ENCODE measurements around the gene UHRF2. TPM values are rescaled to one million over a fixed set of nuclear protein-coding genes. Genes with fewer than 3 reads are reported as not detected.

Gene UHRF2
- total RNA-seq, 4 donors from 2014 or later = 34.1 to 56.3 (median 46.6) TPM

- Histone ChIP-seq H3K27ac (no peak overlapping the region), H3K9me3 (no peaks in the 10 kb centered on the region), H3K4me1 (no peaks in the 10 kb centered on the region), H3K27me3 (no peaks in the 10 kb centered on the region), H3K36me3 (peaks cover 0 to 70% of the 10 kb centered on the region in 2 donors), H3K4me3 (no peak overlapping the region)
- 70 to 80% methylated on average over 1 of the region's 1 CpG for WGBS, 2 donors (ENCODE audit: low coverage in 1 of 2)
- no peak for ATAC-seq
- TF ChIP-seq POLR2AphosphoS5 (IDR thresholded peaks at IDR 0.05) (no peak), EP300 (IDR thresholded peaks at IDR 0.05) (no peak), CTCF (IDR thresholded peaks at IDR 0.05) (no peak), POLR2A (IDR thresholded peaks at IDR 0.05) (no peak)
Measured at GRCh38 chr9:6495466-6495865, 82.5 kb downstream of the UHRF2 start.

- H3K4me3 ChIP-seq = no peak overlapping the region
- 85 to 92% methylated on average over 1 of the region's 1 CpG for WGBS, 2 donors (ENCODE audit: low coverage in 1 of 2)
- H3K27me3 ChIP-seq = no peaks in the 10 kb centered on the region
- no peak overlapping the region for H3K27ac ChIP-seq
- TF ChIP-seq CTCF (IDR thresholded peaks at IDR 0.05) = no peak
- no peak for TF ChIP-seq EP300 (IDR thresholded peaks at IDR 0.05)
- TF ChIP-seq POLR2A (IDR thresholded peaks at IDR 0.05) = no peak
- no peak for TF ChIP-seq POLR2AphosphoS5 (IDR thresholded peaks at IDR 0.05)
- no peaks in the 10 kb centered on the region for H3K9me3 ChIP-seq
- H3K4me1 ChIP-seq = no peaks in the 10 kb centered on the region
- peaks cover 0 to 95% of the 10 kb centered on the region in 2 donors for H3K36me3 ChIP-seq
- ATAC-seq = no peak
Measured at GRCh38 chr9:6498982-6499381, 86.0 kb downstream of the UHRF2 start.

GRCh38 chr9:6501526-6502210 is 88.7 kb downstream of the UHRF2 start:
- TF ChIP-seq POLR2AphosphoS5 (IDR thresholded peaks at IDR 0.05) (no peak), CTCF (IDR thresholded peaks at IDR 0.05) (no peak), EP300 (IDR thresholded peaks at IDR 0.05) (no peak), POLR2A (IDR thresholded peaks at IDR 0.05) (no peak)
- Histone ChIP-seq H3K27ac (no peak overlapping the region), H3K27me3 (no peaks in the 10 kb centered on the region), H3K36me3 (peaks cover 0 to 96% of the 10 kb centered on the region in 2 donors), H3K4me1 (no peaks in the 10 kb centered on the region), H3K4me3 (no peak overlapping the region), H3K9me3 (no peaks in the 10 kb centered on the region)
- ATAC-seq = no peak
- 71 to 83% methylated on average over 2 of the region's 2 CpGs for WGBS, 2 donors (ENCODE audit: low coverage in 1 of 2)

GRCh38 chr9:6502399-6502798 is 89.4 kb downstream of the UHRF2 start:
- 94 to 95% methylated on average over 3 of the region's 3 CpGs for WGBS, 2 donors (ENCODE audit: low coverage in 1 of 2)
- Histone ChIP-seq H3K4me1 (no peaks in the 10 kb centered on the region), H3K27me3 (no peaks in the 10 kb centered on the region), H3K9me3 (no peaks in the 10 kb centered on the region), H3K36me3 (peaks cover 0 to 96% of the 10 kb centered on the region in 2 donors), H3K4me3 (no peak overlapping the region), H3K27ac (no peak overlapping the region)
- TF ChIP-seq POLR2AphosphoS5 (IDR thresholded peaks at IDR 0.05) (no peak), EP300 (IDR thresholded peaks at IDR 0.05) (no peak), POLR2A (IDR thresholded peaks at IDR 0.05) (no peak), CTCF (IDR thresholded peaks at IDR 0.05) (no peak)
- no peak for ATAC-seq

GRCh38 chr9:6506571-6506970 is 93.6 kb downstream of the UHRF2 start:
- H3K36me3 ChIP-seq = peaks cover 0 to 69% of the 10 kb centered on the region in 2 donors
- H3K9me3 ChIP-seq = no peaks in the 10 kb centered on the region
- no peak overlapping the region for H3K27ac ChIP-seq
- H3K27me3 ChIP-seq = no peaks in the 10 kb centered on the region
- TF ChIP-seq CTCF (IDR thresholded peaks at IDR 0.05) (no peak), POLR2A (IDR thresholded peaks at IDR 0.05) (no peak), POLR2AphosphoS5 (IDR thresholded peaks at IDR 0.05) (no peak), EP300 (IDR thresholded peaks at IDR 0.05) (no peak)
- ATAC-seq = no peak
- no peaks in the 10 kb centered on the region for H3K4me1 ChIP-seq
- 69 to 85% methylated on average over 2 of the region's 2 CpGs for WGBS, 2 donors (ENCODE audit: low coverage in 1 of 2)
- H3K4me3 ChIP-seq = no peak overlapping the region

All from gastroesophageal sphincter (tissue), 4 donors.